HG03571 (cell line): ENCODE data around the gene PRR36.
"Not testable (repeated sequence)": the region's sequence is repeated elsewhere in the genome, so short reads cannot be mapped to it uniquely, and the experiment has no call there.

Source experiments
- ATAC-seq: cut with Tn5 transposase; IDR thresholded peaks from one replicate; pipeline ENCODE4 v1.9.1; 2021; ENCODE audit not compliant: unreplicated experiment

PRR36 gene

DNA sequence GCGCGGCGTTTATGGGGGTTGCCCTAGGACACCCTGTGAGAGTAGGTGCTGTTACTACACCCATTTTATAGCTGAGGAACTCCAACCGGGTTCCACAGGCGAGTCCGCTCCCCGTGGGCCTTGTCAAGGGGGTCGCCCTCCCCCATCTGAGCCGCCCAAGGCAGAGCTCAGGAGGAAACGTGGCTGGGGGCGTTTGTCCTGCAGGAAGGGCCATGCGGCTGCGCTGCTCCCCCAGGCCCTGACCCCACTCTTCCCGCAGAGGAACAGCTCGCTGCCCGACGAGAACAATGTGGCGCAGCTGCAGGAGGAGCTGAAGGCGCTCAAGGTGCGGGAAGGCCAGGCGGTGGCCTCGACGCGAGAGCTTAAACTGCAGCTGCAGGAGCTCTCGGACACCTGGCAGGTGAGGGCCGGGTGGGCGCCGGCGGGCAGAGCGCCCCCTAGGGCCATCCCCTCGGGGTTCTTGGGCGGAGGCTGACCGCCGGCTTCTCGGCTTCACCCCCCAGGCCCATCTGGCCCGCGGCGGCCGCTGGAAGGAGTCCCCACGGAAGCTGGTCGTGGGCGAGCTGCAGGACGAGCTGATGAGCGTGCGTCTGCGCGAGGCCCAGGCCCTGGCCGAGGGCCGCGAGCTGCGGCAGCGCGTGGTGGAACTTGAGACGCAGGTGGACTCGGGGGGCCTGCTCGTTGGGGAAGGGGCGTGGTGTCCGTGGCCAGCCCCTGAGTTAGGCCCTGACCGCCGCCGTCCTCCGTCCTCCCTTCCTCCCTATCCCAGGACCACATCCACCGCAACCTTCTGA, 12.4 kb downstream of the PRR36 start:
- no peak for ATAC-seq

DNA sequence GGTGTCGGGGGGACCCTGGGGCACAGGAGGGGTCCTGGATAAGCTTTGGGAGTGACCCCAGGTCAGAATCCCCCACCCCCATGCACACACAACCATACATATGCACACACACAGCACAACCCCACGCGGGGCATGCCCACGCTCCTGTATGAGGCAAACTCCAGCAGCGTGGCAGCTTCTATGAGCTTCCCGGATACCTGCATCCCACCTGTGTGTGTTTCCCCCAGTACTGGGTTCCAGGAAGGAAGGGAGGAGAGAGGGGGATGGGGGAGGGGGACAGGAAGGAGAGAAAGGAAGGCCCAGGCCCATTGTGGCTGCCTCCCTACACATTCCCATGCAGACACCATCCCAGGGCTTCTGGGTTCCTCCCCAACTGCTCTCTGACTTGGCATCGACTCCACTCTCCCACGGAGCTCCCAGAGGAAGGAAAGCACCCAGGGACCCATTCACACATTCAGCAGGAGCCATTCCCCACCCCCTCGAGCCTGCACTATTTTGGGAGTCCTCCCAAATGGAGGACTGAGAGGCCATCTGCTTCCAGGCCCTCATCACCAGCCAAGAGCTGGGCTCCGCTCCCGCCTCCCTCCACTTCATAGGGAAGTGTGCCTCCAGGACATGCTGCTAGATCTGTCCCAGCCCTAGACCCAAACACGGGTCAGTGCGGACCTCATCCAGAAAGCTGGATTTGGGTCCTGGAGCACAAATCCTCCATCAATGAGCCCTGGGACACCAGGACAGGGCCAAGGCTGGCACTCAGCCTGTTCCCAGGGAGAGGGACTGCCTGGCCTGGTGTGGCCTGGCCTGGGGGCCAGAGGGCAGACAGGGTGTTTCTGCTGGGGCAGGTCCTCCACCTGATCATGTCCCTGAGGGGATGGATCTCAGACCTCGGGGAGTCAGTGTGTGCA, 13.2 kb downstream of the PRR36 start:
- no peak for ATAC-seq

DNA sequence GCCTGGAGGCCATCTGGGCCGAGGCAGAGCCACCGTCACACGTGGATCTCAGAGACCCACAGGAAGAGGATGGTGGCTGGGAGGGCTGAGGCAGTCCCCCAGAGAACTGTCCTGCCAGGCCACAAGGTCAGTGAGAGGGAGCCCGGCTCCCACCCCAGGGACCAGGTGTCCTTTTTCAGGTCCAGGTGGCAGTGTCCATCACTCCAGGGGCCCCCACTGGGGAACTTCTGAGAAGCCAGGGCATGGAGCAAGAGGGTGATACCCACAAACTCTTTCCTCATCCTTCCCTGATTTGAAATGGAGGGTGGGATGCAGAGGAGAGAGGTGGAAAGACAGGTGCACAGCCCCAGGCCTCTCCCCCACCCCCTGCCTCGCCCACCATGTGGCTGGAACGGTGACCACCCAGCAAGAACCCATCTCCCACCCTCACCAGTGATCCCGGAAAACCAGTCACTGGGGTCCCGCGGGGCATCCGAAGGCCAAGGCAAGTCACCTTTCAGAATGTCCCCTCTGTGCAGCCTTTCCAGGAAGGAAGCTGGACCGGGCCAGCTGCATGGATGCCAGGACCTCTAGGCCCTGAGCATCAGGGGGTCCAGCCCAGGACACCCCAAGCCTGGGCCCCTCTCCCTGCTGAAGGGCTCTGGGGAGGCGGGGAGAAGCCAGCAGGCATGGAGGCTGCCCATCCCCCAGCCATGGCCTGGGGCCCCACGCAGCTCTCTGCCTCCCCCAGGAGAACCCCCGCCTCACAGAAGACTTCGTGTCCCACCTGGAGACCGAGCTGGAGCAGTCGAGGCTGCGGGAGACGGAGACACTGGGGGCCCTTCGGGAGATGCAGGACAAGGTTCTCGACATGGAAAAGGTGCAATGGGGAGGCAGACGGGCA, 14.1 kb downstream of the PRR36 start:
- no peak for ATAC-seq

GRCh38 chr19:7859087-7859486, 15.1 kb downstream of the PRR36 start:
- not testable (repeated sequence) for ATAC-seq

- ATAC-seq = no peak
Observed at GRCh38 chr19:7858109-7858770, 15.9 kb downstream of the PRR36 start.

DNA sequence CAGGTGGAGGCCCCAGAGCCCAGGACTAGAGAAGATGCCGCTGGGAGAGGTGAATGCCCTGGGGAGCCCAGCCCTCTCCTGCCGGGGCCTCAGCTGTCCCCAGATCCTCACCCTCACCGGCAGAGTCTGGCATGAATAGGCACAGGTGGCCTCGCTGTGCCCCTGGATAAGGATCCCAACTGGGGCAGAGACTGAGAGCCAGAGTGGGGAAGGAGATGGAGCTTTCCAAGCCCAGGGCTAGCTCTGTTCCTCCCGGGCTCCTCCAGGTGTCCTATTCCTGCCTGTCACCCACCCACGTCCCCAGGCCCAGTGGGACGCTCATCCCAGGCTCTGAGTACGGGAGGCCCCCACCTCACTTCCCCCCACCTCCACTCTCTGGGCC, 16.5 kb downstream of the PRR36 start:
- no peak for ATAC-seq

DNA sequence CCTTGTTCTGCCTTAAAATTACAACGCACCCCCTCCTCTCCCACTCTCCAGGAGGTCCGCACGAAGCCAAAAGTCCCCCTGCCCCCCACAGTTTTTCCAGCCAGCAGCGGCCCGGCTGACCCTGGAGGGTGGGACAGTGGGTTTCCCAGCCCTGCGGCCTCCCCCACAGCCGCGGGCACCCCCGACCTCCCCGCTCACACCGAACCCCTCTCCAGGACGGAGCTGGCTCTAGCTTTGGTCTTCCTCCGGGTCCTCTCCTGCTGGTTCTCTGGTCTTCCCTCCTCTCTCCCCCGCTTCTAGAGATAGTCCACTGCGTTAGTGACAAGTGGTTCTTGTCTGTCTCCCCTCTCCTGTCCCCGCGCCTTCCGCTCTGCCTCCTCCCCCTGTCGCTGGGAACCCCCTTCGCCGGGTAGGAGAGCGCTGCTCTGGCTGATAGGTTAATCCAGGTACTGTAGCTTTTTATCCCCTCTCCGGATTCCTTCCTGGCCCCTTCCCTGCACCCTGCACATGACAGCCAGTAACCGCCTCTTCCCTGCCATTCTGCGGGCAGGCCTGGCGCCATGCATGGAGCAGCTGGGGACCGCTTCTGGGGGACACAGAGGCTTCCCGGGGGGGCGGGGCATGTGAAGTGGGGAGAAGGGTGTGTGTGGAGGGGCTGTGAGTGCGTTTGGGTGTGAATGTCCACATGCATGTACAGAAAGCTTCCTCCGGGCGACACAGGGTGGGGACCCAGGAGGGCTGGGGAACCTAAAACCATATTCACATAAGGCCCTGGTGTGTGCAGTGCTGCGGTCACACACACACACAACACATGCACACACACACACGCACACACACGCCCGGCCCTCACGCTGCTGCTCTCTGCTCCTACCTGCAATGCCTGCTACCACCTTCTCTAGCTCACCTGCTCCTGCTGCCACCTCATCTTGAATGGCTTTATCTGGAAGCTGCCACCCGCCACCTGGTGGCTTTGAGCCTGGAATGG, 17.2 kb downstream of the PRR36 start:
- no peak for ATAC-seq

DNA sequence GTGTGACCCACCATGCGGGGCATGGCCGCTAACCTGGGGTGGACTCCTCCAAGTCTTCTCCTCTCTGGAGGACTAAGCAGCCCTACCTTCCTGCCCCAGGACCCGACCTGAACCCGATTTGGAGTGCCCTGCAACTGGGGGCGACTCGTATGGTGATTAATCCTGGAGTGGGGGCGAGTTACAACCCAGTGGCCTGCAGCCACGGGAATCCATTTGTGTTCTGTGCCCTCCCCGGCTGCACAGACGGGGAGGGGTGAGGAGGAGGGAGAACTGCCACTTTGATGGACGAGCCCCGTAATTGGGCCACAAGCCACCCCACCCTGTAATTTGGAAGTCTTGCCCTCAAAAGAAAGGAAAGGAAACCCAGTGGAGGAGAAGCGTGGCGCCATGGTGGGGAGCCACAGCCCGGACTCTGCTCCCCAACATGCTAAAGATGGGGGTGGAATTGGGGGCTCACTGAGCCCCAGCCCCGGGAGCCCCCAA, 18.0 kb downstream of the PRR36 start:
- no peak for ATAC-seq

DNA sequence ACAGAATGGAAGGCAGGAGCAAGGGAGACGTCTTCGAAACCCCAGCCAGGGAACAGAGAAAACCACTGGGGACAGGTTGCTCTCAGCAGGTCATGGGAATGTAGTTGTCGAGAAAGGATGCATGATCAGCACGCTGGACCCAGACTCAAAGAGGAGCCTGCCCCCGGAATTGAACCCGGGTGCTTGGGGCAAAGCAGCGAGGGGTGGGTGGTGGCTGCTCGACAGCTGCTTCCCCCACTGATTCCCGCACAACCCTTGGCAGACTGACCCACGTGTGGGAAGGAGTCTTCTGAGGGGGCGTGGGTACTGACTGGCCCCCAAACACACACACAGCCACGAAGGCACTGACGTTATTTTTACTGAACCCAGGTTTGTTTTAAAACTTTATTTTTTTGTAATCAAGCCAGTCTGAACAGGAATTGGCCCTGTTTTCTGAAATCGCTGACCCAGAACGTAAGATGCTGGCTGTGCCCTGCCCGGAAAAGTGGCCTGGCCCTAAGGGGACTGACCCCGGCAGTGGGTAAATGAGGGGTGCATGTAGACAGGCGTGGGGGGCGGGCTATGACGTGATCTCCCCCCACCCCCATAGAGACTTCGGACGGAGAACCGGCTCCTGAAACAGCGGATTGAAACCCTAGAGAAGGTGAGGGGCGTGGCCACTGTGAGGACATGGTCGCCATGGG, 18.6 kb downstream of the PRR36 start:
- ATAC-seq = no peak

DNA sequence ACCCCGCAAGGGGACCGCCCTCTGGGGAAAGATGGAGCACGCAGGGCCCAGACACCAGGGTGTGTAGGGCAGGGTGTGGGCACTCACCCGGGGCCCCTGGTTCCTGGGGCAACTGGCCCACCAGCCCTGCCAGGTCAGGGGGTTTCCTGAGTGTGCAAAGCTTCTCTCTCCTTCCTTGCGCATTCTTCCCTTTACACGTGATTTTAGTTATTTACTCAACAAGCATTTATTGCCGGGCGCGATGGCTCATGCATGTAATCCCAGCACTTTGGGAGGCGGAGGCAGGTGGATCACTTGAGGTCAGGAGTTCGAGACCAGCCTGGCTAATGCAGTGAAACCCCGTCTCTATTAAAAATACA, 20.4 kb downstream of the PRR36 start:
- ATAC-seq = no peak

- no peak for ATAC-seq
Observed at GRCh38 chr19:7852851-7853769, 21.1 kb downstream of the PRR36 start.

DNA sequence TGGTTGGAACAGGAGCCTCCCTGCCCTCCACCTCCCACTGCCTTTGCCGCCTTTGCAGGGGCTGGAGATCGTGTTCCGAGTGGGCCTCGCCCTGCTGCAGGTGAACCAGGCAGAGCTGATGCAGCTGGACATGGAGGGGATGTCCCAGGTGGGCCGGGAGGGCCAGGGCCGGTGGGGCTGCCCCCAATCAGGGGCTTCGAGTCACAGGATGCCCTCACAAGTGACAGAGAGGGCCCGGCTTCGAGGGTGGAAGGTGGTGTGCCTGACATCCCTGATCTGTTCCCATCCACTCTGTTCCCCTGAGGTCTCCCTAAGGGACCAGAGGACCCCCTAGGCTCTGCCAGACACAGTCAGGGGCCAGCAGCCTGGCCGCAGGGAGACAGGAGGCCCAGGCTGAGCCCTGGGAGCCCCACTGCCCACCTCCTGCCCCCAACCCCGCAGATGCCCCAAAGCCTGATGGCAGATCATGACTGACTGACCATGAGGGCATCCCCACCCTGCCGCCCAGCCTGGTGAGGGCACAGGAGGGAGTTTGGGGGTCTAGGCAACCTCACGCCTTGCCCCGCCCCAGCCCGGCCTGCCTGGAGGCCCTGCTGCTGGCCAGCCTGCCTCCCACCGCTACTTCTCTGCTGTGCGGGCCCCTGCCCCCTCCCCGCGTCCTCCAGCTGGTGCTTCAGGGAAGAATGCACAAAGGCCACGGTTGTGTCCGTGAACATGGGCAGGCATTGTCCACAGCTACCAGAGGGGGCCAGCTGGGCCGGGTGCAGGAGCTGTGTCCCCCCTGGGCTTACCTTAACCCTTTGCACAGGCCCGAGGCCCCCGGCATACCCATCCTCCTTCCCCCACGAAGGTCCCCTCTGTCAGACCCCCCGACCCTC, 22.3 kb downstream of the PRR36 start:
- no peak for ATAC-seq

DNA sequence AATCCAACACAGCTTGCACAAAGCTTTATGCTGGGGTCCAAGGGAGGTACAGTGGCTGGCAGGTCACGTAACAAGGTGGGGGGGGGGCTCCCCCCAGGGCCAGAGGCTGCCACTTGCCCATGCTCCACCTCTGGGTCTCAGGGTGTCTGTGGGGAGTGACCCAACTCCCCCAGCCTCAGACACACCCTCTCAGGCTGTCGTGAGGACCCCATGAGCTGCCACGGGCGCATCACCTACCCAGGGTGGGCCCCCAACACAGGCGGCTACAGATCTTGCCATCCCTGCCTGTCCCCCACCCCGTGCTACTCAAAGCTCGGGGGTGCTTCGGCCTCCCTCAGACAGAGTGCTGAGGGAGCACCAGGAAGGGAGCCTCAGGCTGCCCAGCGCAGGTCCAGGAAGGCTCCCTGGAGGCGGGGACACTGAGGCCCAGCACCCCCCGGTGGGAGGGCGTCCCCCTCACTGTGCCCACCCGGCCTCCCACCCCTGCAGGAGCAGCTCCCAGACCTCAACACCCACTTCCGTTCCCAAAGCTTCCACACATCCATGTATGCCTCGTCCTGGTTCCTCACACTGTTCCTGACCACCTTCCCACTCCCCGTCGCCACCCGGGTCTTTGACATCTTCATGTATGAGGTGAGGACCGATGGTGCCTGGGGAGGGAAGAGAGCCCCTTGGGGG, 23.1 kb downstream of the PRR36 start:
- no peak for ATAC-seq

- ATAC-seq = no peak
Observed at GRCh38 chr19:7850000-7850813, 24.0 kb downstream of the PRR36 start.

GRCh38 chr19:7849631-7849999, 24.6 kb downstream of the PRR36 start:
- ATAC-seq = no peak
